Panc1 (cell line): ENCODE results near the gene AP5M1. TPM values are rescaled to one million over a fixed set of nuclear protein-coding genes. Genes with fewer than 3 reads are reported as not detected.
"Not testable (repeated sequence)": the region's sequence is repeated elsewhere in the genome, so short reads cannot be mapped to it uniquely, and the experiment has no call there.

Experiments used
- ATAC-seq: fragments of 200-7000 bp; cut with Tn5 transposase; 2 replicates; pipeline ENCODE4 v1.9.1; 2020; ENCODE audit warnings: mild to moderate bottlenecking, moderate library complexity
- BruUV-seq: library from RNA; stranded (reverse); fragments of 400-500 nt; replicated peaks from 2 replicates; lab custom pipeline; 2021; lab: Mats Ljungman, UMichigan
- CTCF ChIA-PET: fragments of 300-600 bp; sonication (Branson Sonifier 250); formaldehyde crosslinking; loops from one replicate; lab custom pipeline; 2022; ENCODE audit warnings: antibody characterized with exemption; lab: Charles Lee
- POLR2A ChIA-PET: fragments of 300-600 bp; sonication (Branson Sonifier 250); formaldehyde crosslinking; loops from one replicate; lab custom pipeline; 2022; ENCODE audit warnings: antibody characterized with exemption; lab: Charles Lee
- DNase-seq: peaks from one replicate; pipeline ENCODE4 v3.0.0-alpha.2; 2010; ENCODE audit warnings: low read depth, low spot score
- H3K27ac ChIP-seq: 2 replicates; pipeline ENCODE4 v1.5.1; 2011; ENCODE audit warnings: mild to moderate bottlenecking, low read length, inconsistent platforms
- H3K27me3 ChIP-seq: fragments of 200-500 bp; sonication (Bioruptor generic); 2 replicates; pipeline ENCODE4 v1.6.0; 2014; ENCODE audit warnings: low read length, inconsistent platforms; ENCODE audit not compliant: control insufficient read depth, insufficient read depth
- H3K36me3 ChIP-seq: fragments of 200-500 bp; sonication (Bioruptor generic); 2 replicates; pipeline ENCODE4 v1.5.1; 2014; ENCODE audit warnings: inconsistent platforms, mild to moderate bottlenecking, low read length, moderate library complexity; ENCODE audit not compliant: control insufficient read depth, insufficient read depth
- H3K4me1 ChIP-seq: 2 replicates; pipeline ENCODE4 v1.5.1; 2011; ENCODE audit warnings: inconsistent platforms, mild to moderate bottlenecking, low read length, moderate library complexity; ENCODE audit not compliant: control insufficient read depth, insufficient read depth
- H3K4me3 ChIP-seq, 2 experiments: 2 replicates each; pipeline ENCODE4 v1.5.1; 2011 to 2012; ENCODE audit warnings: low read depth in 2 of 2, low read length in 2 of 2, mild to moderate bottlenecking in 2 of 2, inconsistent platforms in 1 of 2, moderate library complexity in 1 of 2
- H3K9me3 ChIP-seq: fragments of 200-500 bp; sonication (Bioruptor generic); 2 replicates; pipeline ENCODE4 v1.5.1; 2014; ENCODE audit warnings: low read depth, mild to moderate bottlenecking, inconsistent platforms, low read length, moderate library complexity; ENCODE audit not compliant: control insufficient read depth, insufficient read depth
- POLR2AphosphoS5 ChIP-seq: IDR thresholded peaks from 2 replicates; pipeline ENCODE4 v1.6.1; 2012; ENCODE audit warnings: mild to moderate bottlenecking, low read depth, low read length, moderate library complexity
- SIN3A ChIP-seq: IDR thresholded peaks from 2 replicates; pipeline ENCODE4 v1.6.1; 2012; ENCODE audit warnings: low read depth, mild to moderate bottlenecking, low read length, moderate library complexity, borderline replicate concordance; ENCODE audit not compliant: insufficient read depth
- TCF7L2 ChIP-seq: IDR thresholded peaks from 2 replicates; pipeline ENCODE4 v1.6.1; 2011; ENCODE audit warnings: mild to moderate bottlenecking, low read depth, low read length, inconsistent platforms
- in situ Hi-C: cut with HindIII; loops from 2 replicates; pipeline ENCODE4 v1.10.0; 2016; ENCODE audit warnings: low sequenced_read_pairs, low pct_unique_long_range_greater_than_20kb
- intact Hi-C: fragments of 100-400 bp; cut with micrococcal nuclease; formaldehyde crosslinking; loops from one replicate; pipeline ENCODE4 v1.10.0; 2022; ENCODE audit not compliant: unreplicated experiment
- total RNA-seq: library from RNA; stranded (reverse); gene quantifications from one replicate; pipeline ENCODE4 v1.2.1, GENCODE V29; 2021; ENCODE audit not compliant: unreplicated experiment
- TF ChIP-seq, protein P1 (sequence below): fragments of 450-650 bp; IDR thresholded peaks from 2 replicates; pipeline ENCODE4 v1.5.1; 2017; ENCODE audit warnings: mild to moderate bottlenecking
- TF ChIP-seq, protein P2 (sequence below), 2 experiments: IDR thresholded peaks; 2 replicates each; pipeline ENCODE4 v1.6.1; 2011 to 2012; ENCODE audit warnings: low read depth in 2 of 2, control low read depth in 1 of 2, low read length in 1 of 2, mild to moderate bottlenecking in 1 of 2, moderate library complexity in 1 of 2; ENCODE audit not compliant: insufficient read depth in 1 of 2

The AP5M1 gene
- total RNA-seq, 1 experiment from 2014 or later: 20.0 TPM

DNA sequence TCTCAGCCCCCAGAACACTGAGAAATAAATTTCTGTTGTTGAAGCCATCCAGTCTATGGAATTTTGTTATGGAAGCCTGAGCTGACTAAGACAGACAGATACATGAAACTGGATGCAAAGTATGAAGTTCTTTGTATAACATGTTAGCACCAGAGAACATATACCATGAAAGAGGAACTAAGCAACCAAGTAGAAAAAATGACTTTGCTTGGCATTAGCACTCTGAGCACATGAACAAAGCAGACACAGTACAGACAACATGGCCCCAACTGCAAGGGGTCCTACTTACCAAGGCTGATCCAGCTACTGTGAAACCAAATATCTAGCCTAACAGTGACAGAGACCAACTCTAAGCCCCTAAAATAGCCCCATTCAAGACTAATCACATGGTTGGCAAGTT, 13.9 kb upstream of the AP5M1 start:
- H3K36me3 ChIP-seq: no peaks in the 10 kb centered on the region
- intact Hi-C loops (no loop called here), in situ Hi-C loops (no loop called here)
- no peaks in the 10 kb centered on the region for H3K4me1 ChIP-seq
- no TSS peak for BruUV-seq
- ChIA-PET POLR2A (interaction anchor here (0.7 kb wide), 1 partner anchor 792 kb away, joined by 24 read pairs; no protein-coding TSS in a partner anchor), CTCF (no interaction called here)
- H3K27me3 ChIP-seq: no peaks in the 10 kb centered on the region
- TF ChIP-seq POLR2AphosphoS5 (no peak), TCF7L2 (no peak), SIN3A (no peak)
- TF ChIP-seq, protein P1, sequence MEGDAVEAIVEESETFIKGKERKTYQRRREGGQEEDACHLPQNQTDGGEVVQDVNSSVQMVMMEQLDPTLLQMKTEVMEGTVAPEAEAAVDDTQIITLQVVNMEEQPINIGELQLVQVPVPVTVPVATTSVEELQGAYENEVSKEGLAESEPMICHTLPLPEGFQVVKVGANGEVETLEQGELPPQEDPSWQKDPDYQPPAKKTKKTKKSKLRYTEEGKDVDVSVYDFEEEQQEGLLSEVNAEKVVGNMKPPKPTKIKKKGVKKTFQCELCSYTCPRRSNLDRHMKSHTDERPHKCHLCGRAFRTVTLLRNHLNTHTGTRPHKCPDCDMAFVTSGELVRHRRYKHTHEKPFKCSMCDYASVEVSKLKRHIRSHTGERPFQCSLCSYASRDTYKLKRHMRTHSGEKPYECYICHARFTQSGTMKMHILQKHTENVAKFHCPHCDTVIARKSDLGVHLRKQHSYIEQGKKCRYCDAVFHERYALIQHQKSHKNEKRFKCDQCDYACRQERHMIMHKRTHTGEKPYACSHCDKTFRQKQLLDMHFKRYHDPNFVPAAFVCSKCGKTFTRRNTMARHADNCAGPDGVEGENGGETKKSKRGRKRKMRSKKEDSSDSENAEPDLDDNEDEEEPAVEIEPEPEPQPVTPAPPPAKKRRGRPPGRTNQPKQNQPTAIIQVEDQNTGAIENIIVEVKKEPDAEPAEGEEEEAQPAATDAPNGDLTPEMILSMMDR: no peak
- TF ChIP-seq, protein P2, sequence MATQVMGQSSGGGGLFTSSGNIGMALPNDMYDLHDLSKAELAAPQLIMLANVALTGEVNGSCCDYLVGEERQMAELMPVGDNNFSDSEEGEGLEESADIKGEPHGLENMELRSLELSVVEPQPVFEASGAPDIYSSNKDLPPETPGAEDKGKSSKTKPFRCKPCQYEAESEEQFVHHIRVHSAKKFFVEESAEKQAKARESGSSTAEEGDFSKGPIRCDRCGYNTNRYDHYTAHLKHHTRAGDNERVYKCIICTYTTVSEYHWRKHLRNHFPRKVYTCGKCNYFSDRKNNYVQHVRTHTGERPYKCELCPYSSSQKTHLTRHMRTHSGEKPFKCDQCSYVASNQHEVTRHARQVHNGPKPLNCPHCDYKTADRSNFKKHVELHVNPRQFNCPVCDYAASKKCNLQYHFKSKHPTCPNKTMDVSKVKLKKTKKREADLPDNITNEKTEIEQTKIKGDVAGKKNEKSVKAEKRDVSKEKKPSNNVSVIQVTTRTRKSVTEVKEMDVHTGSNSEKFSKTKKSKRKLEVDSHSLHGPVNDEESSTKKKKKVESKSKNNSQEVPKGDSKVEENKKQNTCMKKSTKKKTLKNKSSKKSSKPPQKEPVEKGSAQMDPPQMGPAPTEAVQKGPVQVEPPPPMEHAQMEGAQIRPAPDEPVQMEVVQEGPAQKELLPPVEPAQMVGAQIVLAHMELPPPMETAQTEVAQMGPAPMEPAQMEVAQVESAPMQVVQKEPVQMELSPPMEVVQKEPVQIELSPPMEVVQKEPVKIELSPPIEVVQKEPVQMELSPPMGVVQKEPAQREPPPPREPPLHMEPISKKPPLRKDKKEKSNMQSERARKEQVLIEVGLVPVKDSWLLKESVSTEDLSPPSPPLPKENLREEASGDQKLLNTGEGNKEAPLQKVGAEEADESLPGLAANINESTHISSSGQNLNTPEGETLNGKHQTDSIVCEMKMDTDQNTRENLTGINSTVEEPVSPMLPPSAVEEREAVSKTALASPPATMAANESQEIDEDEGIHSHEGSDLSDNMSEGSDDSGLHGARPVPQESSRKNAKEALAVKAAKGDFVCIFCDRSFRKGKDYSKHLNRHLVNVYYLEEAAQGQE (IDR thresholded peaks at IDR 0.05; ENCODE audit: insufficient read depth in 1 of 2, low read depth in 2 of 2, low read length in 1 of 2): no peak
- ATAC-seq (no peak), DNase-seq (no peak)
- no peak overlapping the region for H3K27ac ChIP-seq
- H3K9me3 ChIP-seq: no peaks in the 10 kb centered on the region
- no peak overlapping the region for H3K4me3 ChIP-seq

DNA sequence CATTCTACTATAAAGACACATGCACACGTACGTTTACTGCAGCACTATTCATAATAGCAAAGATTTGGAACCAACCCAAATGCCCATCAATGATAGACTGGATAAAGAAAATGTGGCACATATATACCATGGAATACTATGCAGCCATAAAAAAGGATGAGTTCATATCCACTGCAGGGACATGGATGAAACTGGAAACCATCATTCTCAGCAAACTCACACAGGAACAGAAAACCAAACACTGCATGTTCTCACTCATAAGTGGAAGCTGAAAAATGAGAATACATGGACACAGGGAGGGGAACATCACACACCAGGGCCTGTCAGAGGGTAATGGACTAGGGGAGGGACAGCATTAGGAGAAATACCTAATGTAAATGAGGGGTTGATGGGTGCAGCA, 10.6 kb upstream of the AP5M1 start:
- intact Hi-C loops, H3K27ac ChIP-seq, H3K27me3 ChIP-seq, H3K4me1 ChIP-seq, DNase-seq, H3K4me3 ChIP-seq, POLR2A ChIA-PET, ATAC-seq, H3K9me3 ChIP-seq, BruUV-seq, in situ Hi-C loops, CTCF ChIA-PET, H3K36me3 ChIP-seq: not testable (repeated sequence)

DNA sequence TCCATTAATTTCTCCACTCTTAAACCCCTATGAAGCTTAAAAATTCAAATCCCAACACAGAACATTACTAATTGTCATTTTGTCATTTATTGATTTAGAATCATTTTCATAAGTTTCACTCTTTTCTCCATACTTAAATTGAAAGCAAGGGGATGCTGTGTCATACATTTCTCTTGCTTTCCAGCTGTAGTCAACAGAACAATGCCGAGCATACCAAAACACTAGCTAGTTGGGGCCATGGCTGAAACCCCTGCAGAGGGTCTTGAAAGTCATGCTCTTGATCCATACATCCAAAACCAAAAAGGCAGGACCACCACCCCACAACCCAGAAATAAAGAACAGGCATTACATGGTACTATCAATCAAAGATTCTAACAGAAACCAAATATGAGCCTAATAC, 9.1 kb upstream of the AP5M1 start:
- DNase-seq (no peak), ATAC-seq (no peak)
- in situ Hi-C loops: no loop called here
- no TSS peak for BruUV-seq
- intact Hi-C loops: no loop called here
- no peaks in the 10 kb centered on the region; the same call in 1 of the 2 replicates for H3K36me3 ChIP-seq
- no peaks in the 10 kb centered on the region for H3K9me3 ChIP-seq
- TF ChIP-seq, protein P2 (IDR thresholded peaks at IDR 0.05; ENCODE audit: insufficient read depth in 1 of 2, low read depth in 2 of 2, low read length in 1 of 2): no peak
- TF ChIP-seq, protein P1: no peak
- no peak for TF ChIP-seq POLR2AphosphoS5
- no peak for TF ChIP-seq TCF7L2
- TF ChIP-seq SIN3A: no peak
- CTCF ChIA-PET: no interaction called here
- H3K27ac ChIP-seq: no peak overlapping the region
- H3K27me3 ChIP-seq: no peaks in the 10 kb centered on the region
- no peaks in the 10 kb centered on the region for H3K4me1 ChIP-seq
- POLR2A ChIA-PET: no interaction called here
- H3K4me3 ChIP-seq: no peak overlapping the region
